H1 (cell line): ENCODE measurements around the gene ZBTB20. TPM values are rescaled to one million over a fixed set of nuclear protein-coding genes. Genes with fewer than 3 reads are reported as not detected.

ENCODE experiments used
- ASH2L ChIP-seq: fragments of 200-600, 300-600 bp; sonication (generic); IDR thresholded peaks from one replicate; pipeline ENCODE4 v1.7.1; 2017; ENCODE audit warnings: low read length
- CBX5 ChIP-seq: fragments of 300-800, 300-1000 bp; sonication (generic); IDR thresholded peaks from 2 replicates; pipeline ENCODE4 v1.7.1; 2016; ENCODE audit warnings: antibody characterized with exemption, low read length, low read depth
- CTBP2 ChIP-seq: IDR thresholded peaks from 2 replicates; pipeline ENCODE4 v1.7.0; 2011; ENCODE audit warnings: borderline replicate concordance, mild to moderate bottlenecking, moderate library complexity, mixed read lengths, low read length; ENCODE audit not compliant: insufficient read depth, insufficient read length
- GTF2F1 ChIP-seq: IDR thresholded peaks from 2 replicates; pipeline ENCODE4 v1.6.1; 2012; ENCODE audit warnings: low read depth, low read length, improper control_type of control experiment, borderline replicate concordance
- POLR2AphosphoS5 ChIP-seq: IDR thresholded peaks from 2 replicates; pipeline ENCODE4 v1.6.1; 2011; ENCODE audit warnings: low read depth, low read length
- YY1 ChIP-seq: IDR thresholded peaks from 2 replicates; pipeline ENCODE4 v1.6.1; 2011; ENCODE audit warnings: low read depth, mild to moderate bottlenecking, low read length
- polyA plus RNA-seq, 7 experiments: library from polyadenylated mRNA; depleted of rRNA in 3 of 7; stranded (reverse) in 5 of 7; unstranded in 2 of 7; fragments of >200 nt in 5 of 7; fragments of 200-250 nt in 2 of 7; gene quantifications; 1 replicate in 5 of 7; 2 replicates in 1 of 7; 4 replicates in 1 of 7; pipeline versions ENCODE4 v1.2.1 to v1.2.3, GENCODE V29; 2011 to 2013; ENCODE audit warnings: missing spikeins in 2 of 7, mixed read lengths in 2 of 7
- total RNA-seq: library from RNA; stranded (reverse); fragmentation: NEBNext Ultra II Directional; extraction: Animal tissue kit (Norgen Biotek cat#: 25700); gene quantifications from 2 replicates; pipeline ENCODE4 v1.2.1, GENCODE V29; 2021
- TF ChIP-seq, protein P1 (sequence below): fragments of 300-600 bp; sonication (generic); IDR thresholded peaks from 2 replicates; pipeline ENCODE4 v1.7.1; 2012; ENCODE audit warnings: low read length, moderate library complexity, mild to moderate bottlenecking, inconsistent platforms; ENCODE audit not compliant: insufficient replicate concordance

The ZBTB20 gene
- total and polyA plus RNA-seq, 2 of the 8 experiments (the other 6 are each of a cell fraction or from before 2014, with no cell fraction given), result 0.35 to 1.3 TPM

DNA sequence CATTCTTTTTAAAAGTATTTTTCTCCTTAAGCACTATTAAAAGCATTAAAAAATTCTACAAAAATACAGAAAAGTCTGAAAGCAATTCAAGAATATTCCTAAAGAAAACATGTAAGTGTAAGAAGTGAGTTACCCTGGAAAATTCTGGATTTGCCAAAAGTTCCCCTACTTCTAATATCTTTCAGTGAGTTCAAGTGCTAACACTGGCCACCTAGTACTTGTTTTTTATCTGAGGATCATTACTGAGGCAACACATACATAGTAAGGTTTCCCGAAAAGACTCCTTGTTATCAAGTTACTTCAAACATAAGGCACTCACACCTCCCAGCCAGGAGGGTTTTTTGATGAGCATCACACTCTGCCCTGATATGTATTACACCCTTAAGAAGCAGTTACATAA is 694.8 kb downstream of the ZBTB20 start (continued):
- TF ChIP-seq, protein P1, sequence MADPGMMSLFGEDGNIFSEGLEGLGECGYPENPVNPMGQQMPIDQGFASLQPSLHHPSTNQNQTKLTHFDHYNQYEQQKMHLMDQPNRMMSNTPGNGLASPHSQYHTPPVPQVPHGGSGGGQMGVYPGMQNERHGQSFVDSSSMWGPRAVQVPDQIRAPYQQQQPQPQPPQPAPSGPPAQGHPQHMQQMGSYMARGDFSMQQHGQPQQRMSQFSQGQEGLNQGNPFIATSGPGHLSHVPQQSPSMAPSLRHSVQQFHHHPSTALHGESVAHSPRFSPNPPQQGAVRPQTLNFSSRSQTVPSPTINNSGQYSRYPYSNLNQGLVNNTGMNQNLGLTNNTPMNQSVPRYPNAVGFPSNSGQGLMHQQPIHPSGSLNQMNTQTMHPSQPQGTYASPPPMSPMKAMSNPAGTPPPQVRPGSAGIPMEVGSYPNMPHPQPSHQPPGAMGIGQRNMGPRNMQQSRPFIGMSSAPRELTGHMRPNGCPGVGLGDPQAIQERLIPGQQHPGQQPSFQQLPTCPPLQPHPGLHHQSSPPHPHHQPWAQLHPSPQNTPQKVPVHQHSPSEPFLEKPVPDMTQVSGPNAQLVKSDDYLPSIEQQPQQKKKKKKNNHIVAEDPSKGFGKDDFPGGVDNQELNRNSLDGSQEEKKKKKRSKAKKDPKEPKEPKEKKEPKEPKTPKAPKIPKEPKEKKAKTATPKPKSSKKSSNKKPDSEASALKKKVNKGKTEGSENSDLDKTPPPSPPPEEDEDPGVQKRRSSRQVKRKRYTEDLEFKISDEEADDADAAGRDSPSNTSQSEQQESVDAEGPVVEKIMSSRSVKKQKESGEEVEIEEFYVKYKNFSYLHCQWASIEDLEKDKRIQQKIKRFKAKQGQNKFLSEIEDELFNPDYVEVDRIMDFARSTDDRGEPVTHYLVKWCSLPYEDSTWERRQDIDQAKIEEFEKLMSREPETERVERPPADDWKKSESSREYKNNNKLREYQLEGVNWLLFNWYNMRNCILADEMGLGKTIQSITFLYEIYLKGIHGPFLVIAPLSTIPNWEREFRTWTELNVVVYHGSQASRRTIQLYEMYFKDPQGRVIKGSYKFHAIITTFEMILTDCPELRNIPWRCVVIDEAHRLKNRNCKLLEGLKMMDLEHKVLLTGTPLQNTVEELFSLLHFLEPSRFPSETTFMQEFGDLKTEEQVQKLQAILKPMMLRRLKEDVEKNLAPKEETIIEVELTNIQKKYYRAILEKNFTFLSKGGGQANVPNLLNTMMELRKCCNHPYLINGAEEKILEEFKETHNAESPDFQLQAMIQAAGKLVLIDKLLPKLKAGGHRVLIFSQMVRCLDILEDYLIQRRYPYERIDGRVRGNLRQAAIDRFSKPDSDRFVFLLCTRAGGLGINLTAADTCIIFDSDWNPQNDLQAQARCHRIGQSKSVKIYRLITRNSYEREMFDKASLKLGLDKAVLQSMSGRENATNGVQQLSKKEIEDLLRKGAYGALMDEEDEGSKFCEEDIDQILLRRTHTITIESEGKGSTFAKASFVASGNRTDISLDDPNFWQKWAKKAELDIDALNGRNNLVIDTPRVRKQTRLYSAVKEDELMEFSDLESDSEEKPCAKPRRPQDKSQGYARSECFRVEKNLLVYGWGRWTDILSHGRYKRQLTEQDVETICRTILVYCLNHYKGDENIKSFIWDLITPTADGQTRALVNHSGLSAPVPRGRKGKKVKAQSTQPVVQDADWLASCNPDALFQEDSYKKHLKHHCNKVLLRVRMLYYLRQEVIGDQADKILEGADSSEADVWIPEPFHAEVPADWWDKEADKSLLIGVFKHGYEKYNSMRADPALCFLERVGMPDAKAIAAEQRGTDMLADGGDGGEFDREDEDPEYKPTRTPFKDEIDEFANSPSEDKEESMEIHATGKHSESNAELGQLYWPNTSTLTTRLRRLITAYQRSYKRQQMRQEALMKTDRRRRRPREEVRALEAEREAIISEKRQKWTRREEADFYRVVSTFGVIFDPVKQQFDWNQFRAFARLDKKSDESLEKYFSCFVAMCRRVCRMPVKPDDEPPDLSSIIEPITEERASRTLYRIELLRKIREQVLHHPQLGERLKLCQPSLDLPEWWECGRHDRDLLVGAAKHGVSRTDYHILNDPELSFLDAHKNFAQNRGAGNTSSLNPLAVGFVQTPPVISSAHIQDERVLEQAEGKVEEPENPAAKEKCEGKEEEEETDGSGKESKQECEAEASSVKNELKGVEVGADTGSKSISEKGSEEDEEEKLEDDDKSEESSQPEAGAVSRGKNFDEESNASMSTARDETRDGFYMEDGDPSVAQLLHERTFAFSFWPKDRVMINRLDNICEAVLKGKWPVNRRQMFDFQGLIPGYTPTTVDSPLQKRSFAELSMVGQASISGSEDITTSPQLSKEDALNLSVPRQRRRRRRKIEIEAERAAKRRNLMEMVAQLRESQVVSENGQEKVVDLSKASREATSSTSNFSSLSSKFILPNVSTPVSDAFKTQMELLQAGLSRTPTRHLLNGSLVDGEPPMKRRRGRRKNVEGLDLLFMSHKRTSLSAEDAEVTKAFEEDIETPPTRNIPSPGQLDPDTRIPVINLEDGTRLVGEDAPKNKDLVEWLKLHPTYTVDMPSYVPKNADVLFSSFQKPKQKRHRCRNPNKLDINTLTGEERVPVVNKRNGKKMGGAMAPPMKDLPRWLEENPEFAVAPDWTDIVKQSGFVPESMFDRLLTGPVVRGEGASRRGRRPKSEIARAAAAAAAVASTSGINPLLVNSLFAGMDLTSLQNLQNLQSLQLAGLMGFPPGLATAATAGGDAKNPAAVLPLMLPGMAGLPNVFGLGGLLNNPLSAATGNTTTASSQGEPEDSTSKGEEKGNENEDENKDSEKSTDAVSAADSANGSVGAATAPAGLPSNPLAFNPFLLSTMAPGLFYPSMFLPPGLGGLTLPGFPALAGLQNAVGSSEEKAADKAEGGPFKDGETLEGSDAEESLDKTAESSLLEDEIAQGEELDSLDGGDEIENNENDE, result no peak
- TF ChIP-seq CBX5, result no peak
- no peak for TF ChIP-seq ASH2L
- no peak for TF ChIP-seq GTF2F1
- no peak for TF ChIP-seq POLR2AphosphoS5
- TF ChIP-seq YY1, result no peak
- no peak for TF ChIP-seq CTBP2
